HK-2 (cell line): ENCODE results near the gene OGDH.

Source experiments
- DNase-seq: peaks from one replicate; pipeline ENCODE4 v3.0.0-alpha.2; 2018; ENCODE audit not compliant: unreplicated experiment

OGDH gene

DNA sequence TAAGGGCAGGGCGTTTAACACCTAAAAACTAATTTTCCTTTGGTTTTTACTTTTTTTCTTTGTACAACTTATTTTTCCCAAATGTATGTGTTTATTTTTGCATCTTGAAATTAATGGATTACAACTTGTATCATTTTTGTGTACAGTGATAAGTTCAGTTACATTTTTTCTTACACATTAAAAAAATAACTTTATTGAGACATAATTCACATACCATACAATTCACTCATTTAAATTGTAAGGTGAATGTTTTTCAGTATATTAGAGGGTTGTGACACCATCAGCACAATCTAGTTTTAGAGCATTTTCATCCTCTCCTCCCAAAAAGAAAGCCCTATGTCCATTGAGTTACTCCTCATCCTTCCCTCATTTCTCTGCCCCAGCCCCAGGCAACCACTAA, 11.6 kb downstream of the OGDH start:
- DNase-seq, result no peak

DNA sequence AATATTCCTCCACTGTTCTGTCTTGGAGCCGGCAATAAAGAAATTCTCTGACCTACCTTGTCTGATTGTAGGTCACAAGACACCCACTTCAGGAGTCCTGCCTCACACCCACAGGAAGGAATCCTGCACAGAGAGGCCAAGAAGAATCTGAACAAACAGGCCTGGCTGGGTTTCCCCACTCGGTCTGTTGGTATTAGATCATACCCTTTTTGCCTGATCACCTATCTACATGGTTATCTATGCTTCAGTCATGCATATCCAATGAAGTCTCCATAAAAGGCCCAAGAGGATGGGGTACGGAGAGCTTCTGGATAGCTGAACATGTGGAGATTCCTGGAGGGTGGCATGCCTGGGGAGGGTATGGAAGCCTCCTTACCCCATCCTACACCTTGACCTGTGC, 12.3 kb downstream of the OGDH start:
- DNase-seq, result peak; percentile 55

DNA sequence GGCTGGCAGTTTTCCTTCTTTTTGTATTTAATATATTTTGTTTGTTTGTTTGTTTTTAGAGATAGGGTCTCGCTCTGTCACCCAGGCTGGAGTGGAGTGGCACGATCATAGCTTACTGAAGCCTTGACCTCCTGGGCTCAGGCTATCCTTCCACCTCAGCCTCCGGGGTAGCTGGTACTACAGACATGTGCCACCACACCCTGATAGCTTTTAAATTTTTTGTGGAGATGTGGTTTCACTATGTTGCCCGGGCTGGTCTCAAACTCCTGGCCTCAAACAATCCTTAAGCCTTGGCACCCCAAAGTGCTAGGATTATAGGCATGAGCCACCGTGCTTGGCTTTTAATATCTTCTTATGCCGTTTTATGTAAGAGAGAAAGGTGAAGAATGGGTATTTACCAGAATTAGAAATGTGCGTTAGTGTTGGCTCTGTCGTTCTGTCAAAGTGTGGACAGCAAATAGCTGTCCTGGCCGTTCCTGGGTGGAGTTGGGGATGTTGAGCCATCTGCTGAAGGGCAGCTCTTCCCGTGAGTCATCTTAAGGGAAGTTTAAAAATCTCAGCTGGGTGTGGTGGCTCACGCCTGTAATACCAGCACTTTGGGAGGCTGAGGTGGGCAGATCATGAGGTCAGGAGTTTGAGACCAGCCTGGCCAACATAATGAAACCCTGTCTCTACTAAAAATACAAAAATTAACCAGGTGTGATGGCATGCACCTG, 14.8 kb downstream of the OGDH start:
- DNase-seq, result no peak

DNA sequence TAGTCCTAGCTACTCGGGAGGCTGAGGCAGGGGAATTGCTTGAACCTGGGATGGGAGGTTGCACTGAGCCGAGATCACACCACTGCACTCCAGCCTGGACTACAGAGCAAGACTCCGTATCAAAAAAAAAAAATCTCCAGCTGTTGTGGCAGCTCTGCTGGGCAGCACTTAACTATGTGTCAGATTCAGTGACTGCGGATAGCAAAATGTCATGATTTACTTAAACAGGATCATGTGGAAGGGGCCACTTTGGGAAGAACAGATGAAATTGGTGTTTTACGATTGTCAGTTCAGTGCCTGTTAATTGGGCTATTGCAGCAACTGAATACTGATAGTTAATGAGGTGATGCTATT, 15.3 kb downstream of the OGDH start:
- DNase-seq, result no peak

DNA sequence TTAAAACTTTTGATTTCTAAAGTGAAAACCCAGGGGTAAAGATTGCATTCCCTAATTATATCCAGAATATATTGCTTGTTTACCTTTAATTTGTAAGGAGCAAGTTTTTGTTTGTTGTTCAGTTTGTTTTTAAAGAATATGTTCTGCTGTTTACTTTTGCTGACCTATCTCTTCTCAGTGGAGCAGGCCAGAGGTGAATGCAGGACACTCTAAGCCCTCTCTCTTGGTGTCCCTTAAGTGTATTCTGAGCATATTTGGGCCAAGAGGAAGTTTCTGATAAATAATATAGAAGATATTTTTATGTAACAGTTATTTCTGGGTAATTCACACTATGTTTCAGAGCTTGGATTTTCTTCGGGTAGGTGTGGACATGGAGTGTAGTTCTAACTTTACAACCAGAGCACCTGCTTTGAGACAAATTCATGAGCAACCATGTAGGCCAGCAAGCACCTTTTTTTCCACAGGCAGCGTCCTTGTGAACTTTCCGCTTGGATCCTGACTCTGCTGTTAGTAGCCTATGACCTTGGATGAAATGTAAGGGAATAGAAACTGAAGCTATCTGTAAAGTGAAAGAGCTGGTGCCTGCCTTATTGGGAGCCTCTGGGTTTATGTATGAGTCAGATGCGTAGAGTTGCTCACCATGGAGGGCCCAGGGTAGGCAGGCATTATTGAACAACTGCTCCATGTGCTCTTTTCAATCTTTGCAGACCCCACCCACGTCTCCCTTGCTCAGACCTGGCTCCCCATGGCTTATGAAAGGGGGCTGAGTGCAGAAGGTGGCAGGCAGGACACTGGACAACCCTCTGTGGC, 16.1 kb downstream of the OGDH start:
- no peak for DNase-seq

DNA sequence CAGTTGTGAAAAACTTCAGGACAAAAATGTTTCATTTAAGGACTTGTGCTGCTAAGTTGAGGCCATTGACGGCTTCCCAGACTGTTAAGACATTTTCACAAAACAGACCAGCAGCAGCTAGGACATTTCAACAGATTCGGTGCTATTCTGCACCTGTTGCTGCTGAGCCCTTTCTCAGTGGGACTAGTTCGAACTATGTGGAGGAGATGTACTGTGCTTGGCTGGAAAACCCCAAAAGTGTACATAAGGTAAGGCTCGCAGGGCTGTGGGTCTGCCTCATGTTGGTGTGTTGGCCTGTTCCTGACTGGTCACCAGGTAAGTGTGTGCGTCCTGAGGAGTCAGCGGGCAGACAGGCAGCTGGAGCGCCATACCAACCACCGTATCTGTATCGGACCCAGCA, 17.9 kb downstream of the OGDH start:
- DNase-seq, result no peak

DNA sequence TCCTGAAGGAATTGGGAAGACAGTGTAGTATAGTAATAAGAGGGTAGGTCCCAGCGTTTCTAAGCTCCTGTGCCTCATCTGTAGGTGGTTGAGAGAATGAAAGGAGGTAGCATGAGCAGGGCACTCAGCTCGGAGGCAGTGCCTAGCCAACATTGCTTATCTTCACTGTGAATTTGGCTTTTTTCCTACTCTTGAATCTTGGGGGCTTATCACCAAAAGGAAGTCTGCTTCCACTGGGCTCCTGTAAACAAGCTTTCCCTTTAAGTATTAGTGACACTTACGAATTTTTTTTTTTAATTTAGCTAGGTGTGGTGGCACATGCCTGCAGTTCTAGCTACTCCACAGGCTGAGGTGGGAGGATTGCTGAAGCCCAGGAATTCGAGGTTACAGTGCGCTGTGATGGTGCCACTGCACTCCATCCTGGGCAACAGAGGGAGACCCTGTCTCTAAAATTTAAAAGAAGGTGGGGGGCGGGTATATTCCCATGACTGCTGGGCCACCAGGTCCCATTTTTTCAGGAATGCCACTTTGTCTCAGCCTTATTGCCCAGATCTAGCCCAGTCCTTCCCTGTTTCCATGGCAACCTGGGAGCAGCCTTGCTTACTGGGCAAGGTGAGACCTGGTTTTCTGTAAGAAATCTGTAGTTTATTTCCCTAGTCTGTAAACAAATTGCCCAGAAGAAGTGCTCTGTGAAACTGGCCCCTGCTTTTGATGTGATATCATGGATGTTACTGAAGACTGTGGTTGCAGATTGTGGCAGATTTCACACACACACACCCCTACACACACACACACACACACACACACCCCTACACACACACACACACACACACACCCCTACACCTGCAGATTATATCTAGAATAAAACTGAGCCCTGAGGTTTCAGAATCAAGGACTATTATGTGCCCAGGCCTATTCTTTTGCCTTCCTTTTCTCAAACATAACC, 19.4 kb downstream of the OGDH start:
- no peak for DNase-seq

DNA sequence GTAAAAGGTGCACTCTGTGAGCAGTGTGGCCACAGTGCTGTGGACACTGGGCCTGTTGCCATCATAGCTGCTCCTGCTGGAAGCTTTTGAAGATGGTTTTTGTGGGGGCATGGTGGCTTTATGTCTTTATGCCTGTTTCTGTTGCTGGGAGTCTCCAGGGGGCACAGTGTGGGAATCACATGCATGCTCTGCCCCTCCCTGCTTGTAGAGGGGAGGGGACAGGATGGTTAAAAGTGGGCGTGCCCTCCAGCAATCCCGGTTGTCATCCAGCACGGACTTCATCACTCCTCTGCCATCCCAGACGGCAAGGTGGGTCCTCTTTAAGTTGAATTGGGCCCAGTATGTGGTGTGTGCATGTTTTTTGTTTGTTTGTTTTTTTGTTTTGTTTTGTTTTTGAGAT, 20.2 kb downstream of the OGDH start:
- DNase-seq, result no peak

DNA sequence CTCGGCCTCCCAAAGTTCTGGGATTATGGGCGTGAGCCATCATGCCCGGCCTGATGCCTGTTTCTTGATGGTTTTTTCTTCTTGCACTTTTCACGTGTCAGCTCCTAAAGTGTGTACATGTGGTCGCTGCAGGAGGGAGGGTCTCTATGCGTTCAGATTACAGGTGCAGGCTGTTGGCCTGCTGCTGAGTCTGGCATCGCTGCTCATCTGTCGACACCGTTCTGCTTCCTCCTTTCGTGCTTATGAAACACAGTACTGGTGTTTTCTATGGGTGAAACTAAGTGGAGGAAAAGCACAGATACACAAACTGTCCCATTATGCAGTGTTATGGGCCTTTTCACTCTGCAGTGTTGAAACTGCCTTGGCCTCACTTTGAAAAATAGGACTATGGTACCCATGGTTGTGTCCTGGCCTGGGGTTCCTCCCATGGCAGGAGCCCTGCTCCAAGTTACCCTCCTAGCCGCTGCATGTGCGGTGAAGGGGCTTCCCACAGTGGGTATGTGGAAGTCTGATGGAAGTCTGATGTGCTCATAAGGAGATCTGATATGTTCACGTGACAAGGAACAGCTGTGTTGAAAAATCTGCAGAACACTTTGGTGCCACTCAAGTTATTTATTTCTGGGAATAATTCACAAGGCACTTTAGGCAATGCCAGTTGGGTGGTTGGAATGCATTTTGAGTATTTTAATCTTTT, 23.5 kb downstream of the OGDH start:
- DNase-seq, result no peak

DNA sequence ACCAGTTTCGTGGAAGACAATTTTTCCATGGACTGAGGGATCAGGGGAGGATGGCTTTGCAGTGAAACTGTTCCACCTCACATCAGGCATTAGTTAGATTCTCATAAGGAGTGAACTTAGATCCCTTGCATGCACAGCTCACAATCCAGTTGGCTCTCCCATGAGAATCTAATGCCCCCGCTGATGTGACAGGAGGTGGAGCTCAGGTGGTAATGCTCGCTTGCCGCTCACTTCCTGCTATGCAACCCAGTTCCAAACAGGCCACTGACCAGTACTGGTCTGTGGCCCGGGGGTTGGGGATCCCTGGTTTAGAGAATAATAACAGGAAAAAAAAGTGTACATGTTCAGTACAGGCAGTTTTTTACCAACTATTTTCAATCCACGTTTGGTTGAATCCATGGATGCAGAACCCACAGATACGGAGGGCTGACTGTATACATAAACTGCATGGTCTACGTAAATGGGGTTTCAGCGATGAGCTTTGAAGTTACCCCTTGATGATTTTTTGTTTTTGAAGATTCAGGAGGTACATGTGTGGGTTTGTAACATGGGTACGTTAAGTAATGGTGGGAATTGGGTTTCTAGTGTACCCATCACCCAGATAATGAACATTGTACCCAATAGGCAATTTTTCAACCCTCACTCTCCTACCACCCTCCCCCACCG, 24.5 kb downstream of the OGDH start:
- DNase-seq, result no peak

DNA sequence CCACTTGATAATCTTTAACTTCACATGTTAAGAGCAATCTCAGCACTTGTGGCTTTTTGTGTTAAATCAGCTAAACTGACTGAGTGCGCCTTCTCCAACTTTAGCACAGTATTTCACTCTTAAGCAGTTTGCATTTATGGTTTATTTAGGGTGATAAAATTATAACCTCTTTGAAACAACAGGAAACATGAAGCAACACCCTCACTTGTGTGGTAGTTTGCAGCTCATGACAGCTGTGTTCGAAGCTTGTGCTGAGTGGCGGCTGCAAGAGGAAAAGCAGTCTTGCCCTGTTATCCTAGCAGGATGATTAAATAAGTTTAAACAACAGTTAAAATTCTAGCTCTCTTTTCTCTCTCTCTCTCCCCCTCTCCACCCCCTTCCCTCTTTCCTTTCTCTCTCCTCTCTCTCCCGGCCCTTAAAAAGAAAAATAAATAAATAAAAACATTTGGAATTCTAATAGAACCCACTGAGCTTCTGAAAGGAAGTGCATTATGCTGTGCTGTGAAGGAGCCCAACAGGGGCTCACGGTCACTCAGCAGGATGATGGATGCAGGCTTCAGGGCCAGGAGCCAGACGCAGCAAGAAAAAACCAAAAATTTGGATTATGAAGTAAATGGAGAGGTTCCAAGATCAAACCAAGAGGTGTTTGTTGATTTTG, 25.2 kb downstream of the OGDH start:
- DNase-seq, result no peak

DNA sequence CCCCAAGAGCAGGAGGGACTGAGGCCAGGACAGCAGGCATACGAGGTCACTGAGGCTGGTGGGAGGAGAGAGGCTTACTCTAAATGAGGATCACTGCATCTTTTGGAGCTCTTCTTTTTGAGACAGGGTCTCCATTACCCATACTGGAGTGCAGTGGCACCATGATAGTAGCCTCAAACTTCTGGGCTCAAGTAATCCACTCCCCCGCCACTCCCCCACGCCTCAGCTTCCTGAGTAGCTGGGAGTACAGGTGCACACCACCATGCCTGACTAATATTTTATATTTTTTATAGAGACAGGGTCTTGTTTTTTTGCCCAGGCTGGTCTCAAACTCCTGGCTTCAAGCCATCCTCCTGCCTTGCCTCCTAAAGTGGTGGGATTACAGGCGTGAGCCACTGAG, 25.8 kb downstream of the OGDH start:
- no peak for DNase-seq

DNA sequence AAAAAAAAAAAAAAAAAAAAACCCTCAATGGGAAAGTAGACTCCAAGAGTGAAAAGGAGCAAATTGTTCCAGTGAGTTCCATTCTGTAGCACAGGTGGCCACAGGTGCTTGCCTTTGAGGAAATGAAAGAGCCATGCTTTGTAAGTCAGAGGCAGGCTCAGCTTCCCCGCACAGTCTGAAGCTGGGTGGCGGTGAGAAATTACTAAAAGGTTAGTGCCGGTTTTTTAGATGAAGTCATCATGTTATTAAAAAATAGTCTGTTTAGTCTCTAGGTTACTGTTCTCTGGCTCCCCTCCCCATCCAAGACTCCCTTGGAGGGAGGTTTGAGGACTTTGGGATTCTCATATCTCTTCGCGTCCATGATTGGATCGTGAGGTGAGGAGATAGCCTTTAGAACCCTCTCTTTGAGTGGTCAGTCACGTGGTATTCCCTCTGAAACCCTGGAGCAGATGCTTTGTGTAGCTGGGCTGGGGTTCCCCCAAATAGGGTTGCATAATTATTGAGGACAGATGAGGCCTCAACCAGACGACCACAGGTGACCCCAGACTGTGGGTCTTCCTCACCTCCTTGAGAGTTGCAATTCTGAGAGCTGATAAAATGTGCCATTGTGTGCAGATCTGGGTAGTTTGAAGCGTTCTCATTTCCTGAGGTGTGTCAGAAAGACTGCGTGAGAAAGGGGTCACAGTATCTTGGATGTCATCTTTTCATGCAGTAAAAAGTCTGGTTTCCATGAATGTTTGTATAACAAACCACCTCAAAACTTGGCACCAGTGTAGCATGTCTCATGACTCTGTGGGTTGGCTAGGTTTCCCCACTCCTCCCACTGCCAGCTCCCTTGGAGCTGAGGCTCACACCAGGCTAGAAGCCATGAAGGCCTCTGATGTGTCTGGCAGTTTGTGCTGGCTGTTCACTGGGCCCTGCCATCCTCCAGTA, 27.1 kb downstream of the OGDH start:
- DNase-seq, result peak; percentile 32

DNA sequence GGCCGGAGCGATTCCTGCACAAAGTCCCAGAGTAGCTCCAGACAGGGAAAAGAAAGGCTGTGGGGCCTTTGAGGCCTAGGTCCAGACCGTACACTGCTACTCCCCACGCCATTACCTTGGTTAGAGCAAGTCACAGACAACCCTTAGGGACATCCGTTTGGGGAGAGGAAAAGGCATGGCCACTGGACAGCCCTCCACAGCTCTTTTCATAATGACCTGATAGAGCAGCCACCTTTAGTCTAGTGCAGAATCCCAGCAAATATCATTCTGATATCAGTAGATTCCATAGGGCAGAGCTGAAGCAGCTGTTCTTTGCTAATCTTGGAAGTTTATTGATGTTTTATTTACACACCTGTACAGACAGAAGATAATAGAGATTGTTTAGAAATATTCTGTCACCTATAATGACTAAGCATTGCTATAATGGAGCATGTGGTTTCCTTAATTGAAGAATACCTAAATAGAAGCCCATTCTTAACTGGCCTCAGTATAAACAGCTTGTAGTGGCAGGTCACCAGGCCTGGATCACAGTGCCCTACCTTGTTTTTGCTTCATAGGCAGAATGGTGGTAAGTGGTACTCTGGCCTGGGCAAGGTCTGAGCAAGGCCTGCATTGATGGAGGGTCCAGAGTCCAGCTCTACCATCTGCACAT, 27.9 kb downstream of the OGDH start:
- no peak for DNase-seq

DNA sequence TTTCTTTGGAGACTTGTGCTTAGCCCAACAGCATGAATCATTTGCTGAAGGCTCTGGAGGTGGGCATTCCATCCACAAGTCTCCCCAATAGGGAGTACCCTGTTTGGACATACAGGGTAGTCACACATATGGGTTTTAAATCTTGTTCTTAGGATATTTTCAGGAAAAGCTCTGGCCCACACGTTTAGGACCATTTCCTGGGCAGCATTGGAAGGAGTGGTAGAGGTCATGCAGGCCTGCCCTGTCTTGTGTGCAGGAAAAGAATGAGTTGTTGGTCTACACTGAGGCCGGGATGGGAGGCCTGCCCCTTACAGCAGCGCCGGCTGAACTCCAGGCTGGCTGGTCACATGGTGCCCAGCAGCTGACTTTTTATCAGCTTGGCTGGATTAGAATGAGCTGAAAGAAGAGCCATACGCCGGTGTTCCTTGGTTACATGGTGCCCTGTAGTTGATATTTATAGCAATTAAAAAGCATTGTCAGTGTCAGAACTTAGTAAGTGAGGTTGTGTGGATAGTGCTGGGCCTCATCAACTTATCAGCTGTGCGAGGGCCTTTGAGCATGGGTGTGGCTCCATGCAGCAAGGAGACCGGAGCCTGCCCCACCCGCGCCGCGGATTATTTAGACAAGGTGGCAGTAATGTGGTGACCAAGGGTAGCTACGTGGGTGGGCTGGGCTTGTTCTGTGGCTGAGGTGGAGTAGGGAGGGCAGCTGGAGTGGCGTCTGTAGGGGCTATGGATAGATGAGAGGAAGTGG, 28.6 kb downstream of the OGDH start:
- DNase-seq, result no peak

DNA sequence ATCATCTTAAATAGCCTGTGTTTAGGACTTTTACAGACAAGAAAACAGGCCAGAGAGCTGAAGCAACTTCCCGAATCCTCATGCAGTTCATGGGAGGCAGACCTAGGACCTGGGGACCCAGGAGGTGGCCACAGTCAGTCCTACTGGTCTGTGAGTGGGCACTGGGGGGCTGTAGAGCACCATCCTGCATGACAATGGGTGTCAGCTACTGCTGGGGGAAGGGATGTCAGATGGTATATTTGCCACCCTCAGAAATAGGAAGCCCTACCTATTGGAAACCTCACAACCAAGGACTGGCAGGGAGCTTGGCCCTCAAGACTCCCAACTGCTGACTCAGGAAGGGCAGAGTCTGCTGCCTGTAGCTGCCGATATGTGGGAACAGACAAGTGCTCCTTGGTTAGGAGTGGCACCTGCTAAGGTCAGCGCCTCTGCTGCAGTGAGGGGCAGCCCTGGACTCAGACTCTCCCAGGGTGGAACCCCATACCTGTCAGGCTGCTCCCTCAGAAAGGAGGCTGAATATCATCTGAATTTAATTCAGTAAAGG, 29.7 kb downstream of the OGDH start:
- DNase-seq, result no peak

DNA sequence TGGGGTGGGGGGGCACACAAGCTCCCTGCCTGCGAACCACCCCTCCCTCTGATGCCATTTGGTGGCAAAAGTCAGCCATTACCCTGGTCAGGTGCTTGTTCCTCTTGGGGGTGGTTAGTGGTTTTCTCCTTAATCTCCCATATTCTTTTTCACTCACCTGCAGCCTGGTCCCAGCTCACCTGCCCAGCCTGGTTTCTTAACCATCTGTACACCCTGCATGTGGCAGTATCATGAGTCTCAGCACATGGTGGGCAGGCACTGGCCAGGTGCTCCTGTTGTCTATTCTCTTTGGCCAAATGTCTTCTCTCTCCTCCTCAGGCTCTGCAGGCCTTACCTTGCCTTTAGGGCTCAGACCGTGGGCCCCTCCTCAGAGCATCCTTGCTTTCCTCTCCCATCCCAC, 30.5 kb downstream of the OGDH start:
- no peak for DNase-seq
